GM19467 (cell line): ENCODE measurements around the gene KCNQ1.

Experiments used
- ATAC-seq: cut with Tn5 transposase; IDR thresholded peaks from one replicate; pipeline ENCODE4 v1.9.1; 2021; ENCODE audit warnings: mild to moderate bottlenecking, moderate library complexity; ENCODE audit not compliant: unreplicated experiment

Gene KCNQ1

DNA sequence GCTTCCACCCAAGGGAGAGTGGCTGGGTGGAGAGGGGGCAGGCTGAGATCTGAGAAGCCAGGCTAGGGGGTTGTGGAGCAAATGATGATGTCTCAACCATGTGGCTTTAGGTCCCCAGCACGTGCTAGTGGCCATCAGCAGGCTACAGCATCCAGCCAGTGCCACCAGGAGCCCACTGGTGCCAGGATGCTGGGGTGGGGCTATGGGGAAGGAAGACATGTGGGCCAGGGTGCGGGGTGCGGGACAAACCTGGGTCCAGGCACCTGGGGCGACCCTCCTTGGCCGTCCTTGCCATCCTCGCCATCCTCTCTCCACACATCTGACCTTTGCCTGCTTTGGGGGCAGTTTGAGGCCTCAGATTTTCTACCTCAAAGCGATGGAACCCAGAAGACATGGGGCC is 104.3 kb downstream of the KCNQ1 start:
- no peak for ATAC-seq

DNA sequence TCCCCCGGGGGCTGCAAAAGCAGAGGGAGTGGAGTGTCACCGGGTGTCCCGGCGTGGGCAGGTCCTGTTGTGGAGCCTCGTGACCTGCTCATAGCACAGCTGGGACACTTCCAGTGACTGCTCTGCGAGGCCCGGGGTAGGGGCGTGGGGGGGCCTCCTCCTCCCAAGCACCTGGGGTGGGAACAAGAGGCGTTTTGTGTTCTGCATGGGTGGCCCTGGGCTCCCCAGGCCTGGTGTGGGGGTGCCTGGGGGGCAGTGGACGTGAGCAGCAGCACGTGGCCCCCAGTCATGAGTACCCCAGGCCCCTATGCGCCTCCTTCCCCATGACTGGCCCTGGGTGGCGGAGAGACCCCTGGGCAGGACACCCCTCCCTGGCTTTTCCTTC is 104.7 kb downstream of the KCNQ1 start:
- ATAC-seq = no peak

DNA sequence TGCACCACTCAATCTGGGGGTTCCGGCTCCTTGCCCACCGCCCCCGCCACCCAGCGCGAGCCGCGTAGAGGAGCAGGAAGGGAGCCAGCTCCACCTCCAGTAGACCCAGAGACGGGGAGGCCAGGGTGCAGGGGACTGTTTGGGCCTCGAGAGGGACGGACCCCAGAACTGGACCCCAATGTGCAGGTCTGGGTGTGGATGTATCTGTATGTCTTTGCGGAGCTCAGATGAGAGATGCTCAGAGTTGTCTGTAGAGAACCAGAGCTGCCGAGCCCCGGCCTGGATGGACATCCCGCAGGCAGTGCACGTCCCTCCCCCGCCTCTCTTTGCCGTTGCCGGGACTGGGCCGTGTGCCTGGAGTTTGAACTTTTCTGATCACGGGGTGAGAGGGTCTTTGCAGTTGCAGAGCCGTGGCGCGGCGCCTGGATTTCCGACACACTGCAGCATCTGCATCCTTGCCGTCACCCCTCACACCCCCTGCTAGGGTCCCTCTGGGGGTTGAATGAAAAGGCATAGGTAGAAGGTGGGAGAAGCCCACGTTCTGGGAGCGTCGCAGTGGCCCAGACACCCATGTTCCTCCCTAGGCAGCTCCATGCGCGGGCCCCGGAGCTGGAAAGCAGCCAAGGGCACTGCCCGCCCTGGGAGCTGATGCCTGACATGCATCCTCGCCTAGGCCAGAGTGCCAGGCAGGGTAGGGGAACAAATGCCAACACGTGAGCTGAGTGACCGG is 105.2 kb downstream of the KCNQ1 start:
- no peak for ATAC-seq

DNA sequence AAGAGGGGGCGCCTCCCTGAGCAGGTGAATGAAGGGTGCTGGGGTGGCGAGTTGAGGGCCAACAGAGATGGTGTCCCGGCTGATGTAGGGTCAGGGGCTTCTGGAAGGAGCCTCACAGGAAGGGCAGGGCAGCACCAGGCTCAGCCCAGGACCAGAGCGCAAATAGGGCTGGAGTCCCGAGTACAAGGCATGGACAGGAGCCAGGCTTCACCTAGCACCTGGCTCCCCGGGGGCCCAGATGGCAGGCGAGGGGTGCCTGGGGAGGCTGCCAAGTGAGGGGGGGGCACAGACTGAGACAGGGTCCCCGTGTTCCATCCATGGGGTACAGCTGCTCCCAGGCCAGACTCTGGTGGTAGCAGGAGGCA is 105.8 kb downstream of the KCNQ1 start:
- no peak for ATAC-seq

DNA sequence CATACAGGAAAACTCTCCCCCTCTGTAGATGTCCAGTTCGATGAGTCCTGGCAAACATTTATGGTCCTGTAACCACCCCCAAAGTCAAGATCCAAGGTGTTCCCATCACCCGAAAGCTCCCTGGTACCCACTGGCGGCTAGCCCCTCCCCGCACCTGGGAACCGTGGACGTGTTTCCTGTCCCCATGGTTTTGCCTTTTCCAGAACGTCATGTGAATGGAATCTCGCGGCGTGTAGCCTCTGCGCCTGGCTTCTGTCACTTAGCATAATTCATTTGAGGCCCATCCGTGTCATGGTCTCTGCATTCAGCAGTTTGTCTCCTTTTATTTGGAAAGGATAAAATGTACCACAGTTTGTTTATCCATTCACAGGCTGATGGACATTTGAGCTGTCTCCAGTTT is 106.3 kb downstream of the KCNQ1 start:
- no peak for ATAC-seq

DNA sequence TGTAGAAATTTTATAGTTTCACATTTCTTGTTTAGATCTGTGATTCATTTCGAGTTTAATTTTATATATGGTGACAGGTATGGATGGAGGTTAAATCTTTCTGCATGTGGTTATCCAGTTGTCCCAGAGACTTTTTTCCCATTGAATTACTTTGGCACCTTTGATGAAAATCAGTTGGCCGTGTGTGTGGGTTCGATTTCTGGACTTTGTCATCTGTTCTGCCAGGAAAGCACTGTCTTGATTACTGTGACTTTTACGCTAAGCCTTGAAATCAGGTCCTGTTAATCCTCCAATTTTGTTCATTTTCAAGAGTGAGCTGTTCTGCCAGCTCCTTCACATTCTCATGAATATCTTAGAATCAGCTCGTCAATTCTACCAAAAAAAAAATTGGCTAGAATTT is 107.4 kb downstream of the KCNQ1 start:
- ATAC-seq = no peak

DNA sequence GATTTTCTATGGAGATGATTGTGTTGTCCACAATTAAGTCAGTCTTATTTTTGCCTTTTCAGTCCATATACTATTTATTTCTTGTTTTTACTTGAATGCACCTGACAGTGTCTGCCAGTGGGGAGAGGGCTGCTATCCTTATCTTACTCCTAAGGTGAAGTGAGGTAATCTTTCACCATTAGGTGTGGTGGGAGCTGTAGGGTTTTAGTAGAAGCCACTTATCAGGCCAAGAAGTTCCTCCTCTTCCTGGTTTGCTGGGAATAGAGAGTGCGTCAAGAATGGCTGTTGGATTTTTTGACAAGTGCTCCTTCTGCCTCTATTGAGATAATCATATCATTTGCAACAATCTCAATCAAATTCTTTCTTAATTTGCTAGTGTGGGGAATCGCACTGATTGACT is 108.4 kb downstream of the KCNQ1 start:
- no peak for ATAC-seq

DNA sequence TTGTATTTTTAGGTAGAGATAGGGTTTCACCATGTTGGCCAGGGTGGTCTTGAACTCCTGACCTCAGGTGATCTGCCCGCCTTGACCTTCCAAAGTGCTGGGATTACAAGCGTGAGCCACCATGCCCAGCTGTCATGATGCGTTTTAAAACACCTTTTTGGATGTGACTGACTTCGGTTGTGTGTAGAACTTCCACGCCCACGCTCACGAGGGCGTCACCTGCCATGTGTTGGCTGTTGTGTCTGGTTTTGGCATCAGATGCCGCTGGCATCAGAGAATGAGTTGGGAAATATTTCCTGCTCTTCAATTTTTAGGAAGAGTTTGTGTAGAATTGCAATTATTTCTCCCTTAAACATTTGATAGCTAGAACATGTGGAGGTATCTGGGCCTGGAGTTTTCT is 109.1 kb downstream of the KCNQ1 start:
- no peak for ATAC-seq

DNA sequence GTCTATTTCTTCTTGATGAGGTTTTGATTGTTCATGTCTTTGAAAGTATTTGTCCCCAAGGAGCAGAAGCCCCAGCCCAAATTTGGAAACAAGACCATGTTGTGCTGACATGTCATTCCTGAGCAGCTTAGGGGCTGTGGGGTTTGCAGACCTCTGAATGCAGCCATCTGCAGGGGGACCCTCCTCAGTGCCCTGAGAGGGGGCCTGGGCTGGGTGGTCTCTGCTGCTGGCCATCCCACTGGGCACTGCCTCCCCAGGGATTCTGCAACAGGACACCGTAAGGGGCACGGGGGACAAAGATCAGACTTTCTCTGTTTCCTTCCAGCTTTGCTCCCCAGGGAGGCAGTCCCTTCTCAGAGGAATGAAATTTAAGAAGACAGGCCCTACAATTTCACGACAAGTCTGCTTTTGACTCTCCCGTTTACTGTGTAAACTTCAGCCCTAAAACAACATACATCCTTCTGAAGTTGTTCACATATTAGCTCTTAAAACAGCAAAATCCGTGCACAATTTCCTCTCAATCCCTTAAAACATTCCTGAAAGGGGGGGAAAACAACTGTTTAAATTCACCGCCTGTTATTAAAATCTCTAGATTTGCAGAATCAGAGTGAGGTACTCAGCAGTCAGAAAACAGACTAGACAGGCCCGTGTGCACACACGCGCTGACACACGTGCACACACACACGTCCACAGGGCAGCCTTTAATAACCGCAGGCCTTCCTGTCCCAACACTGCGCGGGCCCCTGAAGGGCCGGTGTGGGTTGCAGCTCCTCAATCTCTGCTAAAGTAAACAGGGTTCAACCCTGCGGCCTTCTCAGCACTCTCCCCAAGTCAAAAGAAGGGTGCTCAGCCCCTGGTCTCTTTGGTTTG is 109.8 kb downstream of the KCNQ1 start:
- ATAC-seq = no peak

DNA sequence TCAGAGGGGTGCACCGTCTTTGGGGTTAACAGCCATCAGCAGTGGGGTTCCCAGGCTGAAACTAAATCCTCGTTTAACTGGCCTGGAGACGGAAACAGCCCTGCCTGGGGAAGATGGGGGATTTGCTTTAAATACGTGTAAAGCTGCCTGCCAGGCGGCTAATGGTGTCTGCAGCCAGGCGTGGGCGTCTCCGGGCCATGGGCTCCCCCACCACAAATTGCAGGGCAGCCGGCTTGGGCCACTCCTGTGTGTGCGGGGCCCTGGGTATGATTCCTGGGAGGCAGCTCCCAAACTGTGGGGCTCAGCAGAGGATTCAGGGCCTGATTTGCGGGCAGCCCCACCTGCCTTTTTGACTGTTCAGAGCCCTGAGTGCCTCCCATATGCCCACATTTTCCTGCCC is 110.5 kb downstream of the KCNQ1 start:
- ATAC-seq = no peak

DNA sequence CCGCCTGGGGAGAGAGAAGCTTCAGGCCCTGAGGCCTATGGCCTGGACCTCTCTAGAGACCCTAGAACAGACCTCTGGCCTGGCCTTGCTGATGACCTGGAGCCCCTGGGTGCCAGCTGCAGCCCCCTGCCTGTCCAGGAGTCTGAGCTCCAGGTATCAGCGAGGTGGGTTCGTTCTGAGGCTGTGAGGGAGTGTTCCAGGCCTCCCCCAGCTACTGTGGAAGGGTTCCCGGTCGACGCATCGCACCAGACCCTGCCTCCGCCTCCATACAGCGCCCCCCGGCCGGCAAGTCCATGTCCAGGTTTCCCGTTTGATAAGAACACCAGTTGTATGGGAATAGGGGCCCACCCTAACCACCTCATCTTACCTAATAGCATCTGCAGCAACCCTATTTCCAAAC is 111.1 kb downstream of the KCNQ1 start:
- no peak for ATAC-seq

DNA sequence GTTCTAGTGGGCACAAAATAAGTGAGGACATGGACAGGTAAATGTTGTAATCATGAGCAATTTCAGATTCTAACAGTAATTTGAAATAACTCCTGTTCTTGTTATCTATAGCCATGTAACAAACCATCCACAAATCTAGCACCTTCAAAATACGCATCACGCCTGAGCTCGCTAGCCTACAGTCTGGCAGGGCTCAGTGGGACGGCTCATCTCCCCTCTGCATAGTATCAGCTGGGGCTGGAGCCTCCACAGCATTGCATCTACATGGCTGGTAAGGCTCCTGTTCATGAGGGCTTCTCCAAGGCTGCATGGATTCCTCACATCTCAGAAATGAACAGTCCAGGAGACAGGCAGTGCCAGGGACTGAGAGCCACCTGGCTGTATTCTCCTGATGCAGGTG is 112.6 kb downstream of the KCNQ1 start:
- ATAC-seq = no peak

DNA sequence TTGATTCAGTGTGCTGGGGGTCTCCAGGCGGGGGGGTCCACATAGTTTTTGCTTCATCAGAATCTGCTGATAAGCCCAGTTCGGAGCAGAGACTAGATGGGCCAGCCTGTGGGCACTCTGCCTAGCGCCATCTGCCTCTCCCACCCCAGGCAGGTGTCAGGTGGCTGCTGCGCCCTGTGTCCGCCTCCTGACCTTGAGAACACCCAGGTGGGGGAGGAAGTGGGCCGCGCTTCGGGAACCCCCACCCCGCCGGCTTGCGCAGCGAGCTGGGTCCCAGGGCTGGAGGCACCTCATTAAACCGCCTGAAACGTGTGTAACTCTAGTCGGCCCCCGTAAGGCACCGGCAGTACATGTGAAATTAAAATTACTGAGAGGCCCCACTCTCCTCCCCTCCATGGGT is 113.6 kb downstream of the KCNQ1 start:
- ATAC-seq = no peak

DNA sequence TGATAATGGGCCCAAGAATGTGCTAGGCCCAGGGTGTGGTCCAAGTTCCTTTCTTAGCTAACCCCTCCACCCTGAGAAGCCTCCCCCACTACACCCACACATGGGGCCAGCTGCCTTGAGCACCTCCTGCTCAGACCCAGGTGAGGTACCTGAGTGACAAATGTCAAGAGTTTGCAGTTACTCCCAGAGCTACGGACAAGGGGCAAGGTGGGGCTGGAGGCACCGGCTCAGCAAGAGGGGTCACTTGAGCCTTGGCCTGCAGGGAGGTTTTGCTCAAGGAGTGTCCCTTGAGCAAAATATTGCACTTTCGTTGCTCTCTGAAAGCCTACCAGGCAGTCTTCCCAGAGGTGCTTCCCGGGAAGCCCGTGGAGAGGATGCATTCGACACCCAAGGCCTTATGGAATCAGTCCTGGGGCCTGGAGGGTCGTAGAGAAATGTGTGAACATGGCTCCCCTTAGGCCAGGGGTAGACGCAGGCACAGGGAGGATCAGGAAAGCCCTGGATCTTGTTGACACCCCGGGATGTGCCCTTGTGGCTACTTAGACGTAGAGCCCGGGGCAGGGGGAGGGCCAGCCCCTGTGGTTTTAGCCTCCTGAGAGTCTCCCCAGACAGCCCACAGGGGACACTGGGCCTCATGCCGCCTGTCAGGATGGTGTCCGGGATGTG is 114.2 kb downstream of the KCNQ1 start:
- no peak for ATAC-seq

DNA sequence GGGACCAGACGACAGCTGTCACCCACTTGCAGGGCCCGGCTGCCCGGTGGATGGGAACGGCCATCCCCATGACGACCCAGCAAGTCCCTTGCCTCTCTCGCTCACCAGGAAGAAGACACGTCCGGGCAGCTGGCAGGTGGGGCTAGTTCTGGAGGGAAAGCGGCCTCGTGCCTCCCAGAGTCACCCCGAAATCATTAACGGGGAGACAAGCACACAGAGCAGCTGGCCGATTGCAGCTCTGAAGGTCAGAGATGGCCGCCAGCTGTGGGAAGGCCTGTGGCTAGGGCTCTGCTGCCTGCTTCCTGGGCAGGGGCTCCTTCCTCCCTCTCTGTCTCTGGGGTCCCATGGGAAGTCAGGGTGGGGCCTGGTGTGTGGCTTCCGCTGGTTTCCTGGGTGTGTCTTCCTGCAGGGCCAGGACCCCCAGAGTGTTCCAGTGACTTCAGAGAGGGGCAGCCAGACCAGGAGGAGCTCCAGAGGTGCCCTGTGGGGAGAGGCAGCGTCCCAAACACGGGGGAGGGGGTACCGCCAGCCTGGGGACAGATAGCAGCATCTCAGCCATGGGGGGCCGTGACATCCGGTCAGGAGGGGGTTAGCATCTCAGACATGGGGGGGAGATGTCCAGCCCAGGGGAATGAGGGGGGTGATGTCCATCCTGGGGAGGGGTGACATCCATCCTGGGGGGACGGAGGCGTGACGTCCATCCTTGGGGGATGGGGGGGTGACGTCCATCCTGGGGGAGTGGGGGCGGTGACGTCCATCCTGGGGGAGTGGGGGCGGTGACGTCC is 114.9 kb downstream of the KCNQ1 start:
- ATAC-seq = no peak

DNA sequence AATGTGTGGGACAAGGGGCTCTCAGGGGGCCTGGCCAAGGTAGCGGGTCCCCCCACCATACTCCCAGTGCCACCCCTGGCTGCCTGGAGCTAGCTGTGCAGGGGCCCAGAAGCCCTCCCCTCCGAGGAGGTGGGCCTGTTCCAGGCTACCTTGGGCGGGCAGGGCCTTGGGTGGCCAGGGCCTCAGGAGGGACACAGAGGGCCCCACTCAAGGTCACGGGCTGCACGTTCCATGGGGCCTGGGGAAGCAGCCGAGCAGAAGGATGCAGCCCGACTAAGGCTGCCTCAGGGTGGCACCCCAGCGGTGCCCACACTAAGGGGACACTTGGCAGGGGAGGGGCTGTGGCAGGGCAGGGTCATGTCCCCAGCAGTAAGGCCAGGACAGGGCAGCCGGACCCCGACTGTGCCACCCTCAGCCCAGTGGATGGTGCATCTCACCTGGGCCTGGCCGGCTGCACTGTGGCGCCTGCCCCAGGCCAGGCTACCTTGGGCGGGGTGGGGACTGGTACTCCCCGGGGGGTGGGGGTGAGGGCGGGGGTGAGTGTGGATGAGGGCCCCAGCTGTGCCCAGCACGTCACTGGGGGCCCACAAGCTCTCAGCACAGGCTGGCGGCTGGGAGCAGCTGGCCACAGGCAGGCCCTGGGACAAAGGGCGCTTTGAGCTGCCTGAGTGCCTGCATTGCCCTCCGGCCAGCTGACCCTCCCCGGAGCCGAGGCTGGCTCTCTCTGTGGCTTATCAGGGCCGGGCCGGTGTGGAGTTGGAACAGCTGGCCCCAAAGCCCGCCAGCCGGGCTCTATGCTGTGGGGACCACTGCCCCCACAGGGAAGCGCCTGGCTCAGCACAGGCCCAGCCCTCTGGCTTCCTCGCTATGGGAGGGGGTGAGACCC is 117.1 kb downstream of the KCNQ1 start:
- no peak for ATAC-seq

DNA sequence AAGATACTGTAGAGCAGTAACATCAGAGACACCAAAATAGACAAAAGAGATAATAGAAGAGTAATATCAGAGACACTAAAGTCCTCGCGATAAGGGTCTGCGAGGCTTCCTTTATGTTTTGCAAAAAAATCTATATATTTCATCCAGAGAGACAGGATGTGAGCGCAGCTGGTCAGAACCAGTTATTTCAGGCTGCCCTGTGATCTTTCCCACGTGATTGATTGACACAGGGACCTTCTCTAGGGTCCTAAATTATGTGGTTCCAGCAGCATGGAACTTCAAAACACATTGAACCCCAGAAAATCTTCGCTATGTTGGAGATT is 118.0 kb downstream of the KCNQ1 start:
- no peak for ATAC-seq

DNA sequence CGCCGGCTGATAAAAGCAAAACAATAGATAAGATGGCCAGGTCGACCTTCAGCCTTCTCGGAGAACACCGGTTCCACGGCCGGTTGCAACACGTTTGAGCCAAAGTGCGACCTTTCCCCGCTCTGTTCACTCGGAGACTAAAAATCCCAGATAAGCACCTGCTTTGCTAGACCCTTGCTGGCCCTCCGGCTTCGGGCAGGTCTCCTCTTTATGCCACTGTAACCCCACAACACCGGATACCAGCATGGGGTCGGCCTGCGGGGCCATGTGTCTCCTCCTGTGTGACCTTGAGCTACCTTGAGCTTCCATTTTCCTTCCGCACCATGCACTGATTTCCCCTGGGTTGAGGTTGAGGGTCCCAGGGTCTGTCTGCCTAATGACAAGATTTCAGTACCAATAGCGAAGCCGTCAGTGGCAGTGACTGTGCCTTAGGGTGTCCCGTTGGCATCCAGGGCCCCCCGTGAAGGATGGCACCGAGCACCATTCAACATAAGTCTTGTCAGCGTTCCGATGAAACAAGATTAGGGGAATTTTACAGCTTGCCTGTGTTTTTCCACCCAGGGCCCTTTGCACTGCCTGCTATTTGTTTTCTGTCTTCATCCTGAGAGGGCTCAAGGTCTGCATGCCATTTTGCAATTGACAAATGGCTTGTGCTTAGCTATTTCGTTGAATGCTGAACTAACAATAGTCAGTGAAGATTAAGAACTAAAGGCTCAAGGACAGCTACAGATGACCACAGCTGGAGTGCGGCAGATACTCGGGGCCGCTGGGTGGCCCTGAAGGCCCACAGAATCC is 118.6 kb downstream of the KCNQ1 start:
- ATAC-seq = no peak

DNA sequence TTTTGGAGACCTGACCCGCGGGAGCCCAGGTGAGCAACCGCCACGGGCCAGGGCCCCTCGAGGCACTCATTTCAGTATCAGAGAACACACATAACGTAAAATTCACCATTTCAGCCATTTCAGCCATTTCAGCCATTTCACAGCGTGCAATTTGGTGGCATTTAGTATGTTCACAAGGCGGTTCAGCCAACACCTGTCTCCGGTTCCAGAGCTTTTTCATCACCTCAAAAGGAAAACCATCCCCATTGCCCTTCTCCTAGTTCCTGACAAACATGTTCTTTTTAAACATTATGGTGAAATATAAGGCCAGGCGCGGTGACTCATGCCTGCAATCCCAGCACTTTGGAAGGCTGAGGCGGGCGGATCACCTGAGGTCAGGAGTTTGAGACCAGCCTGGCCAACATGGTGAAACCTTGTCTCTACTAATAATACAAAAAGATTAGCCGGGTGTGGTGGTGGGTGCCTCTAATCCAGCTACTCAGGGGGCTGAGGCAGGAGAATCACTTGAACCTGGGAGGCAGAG is 119.3 kb downstream of the KCNQ1 start:
- no peak for ATAC-seq
